Measurements from ENCODE around the gene NRDC.
A peak's percentile ranks its signal among the peaks of the same experiment; 100 is the strongest.

Gene NRDC

GRCh38 chr1:51853360-51853759 lies 25.2 kb downstream of the NRDC start:
- Histone ChIP-seq H3K79me1 (ENCODE audit: low read depth, low read length) (peaks cover 2% of the 10 kb centered on the region), H3K9me3 (replicated peaks in 1 of 2; ENCODE audit: control insufficient read depth in 2 of 2, insufficient read depth in 1 of 2, low read depth in 1 of 2, low read length in 2 of 2) (no peaks in the 10 kb centered on the region), H2BK12ac (ENCODE audit: low read length) (no peak overlapping the region), H3K23ac (ENCODE audit: low read depth, low read length, poor library complexity) (no peak overlapping the region), H3K4me2 (ENCODE audit: insufficient read depth, low read length, poor library complexity, severe bottlenecking) (no peak overlapping the region), H2BK5ac (ENCODE audit: low read length) (no peak overlapping the region), H3K9ac (ENCODE audit: low read depth, low read length, poor library complexity) (no peak overlapping the region), H3K4me1 (ENCODE audit: control insufficient read depth in 2 of 2, insufficient read depth in 1 of 2, low read depth in 1 of 2, low read length in 2 of 2) (no peaks in the 10 kb centered on the region), H3K14ac (ENCODE audit: low read length) (no peak overlapping the region), H3K4ac (ENCODE audit: low read length) (no peak overlapping the region), H3K36me3 (replicated peaks in 1 of 2; ENCODE audit: control insufficient read depth in 2 of 2, insufficient read depth in 2 of 2, low read length in 2 of 2) (peaks cover 0 to 15% of the 10 kb centered on the region in 2 donors), H4K8ac (ENCODE audit: low read depth, low read length) (no peak overlapping the region), H3K4me3 (ENCODE audit: low read length in 2 of 2) (no peak overlapping the region), H2AK5ac (ENCODE audit: low read depth, low read length) (no peak overlapping the region), H2BK120ac (ENCODE audit: low read depth, low read length) (no peak overlapping the region), H4K91ac (ENCODE audit: low read depth, low read length, poor library complexity) (no peak overlapping the region), H3K18ac (ENCODE audit: low read length) (no peak overlapping the region), H3K27me3 (ENCODE audit: control insufficient read depth in 3 of 3, insufficient read depth in 3 of 3, low read depth in 1 of 3, low read length in 3 of 3) (no peaks in the 10 kb centered on the region), H3K27ac (replicated peaks; ENCODE audit: low read length) (no peak overlapping the region), H2BK15ac (ENCODE audit: low read length) (no peak overlapping the region), H2AFZ (ENCODE audit: low read length) (no peak overlapping the region)
- DNase-seq (ENCODE audit: low spot score) = no peak
- no CpG with 5 or more reads among the region's 2 CpGs for WGBS, 2 donors (ENCODE audit: extremely low coverage in 2 of 2, insufficient read length in 2 of 2, insufficient replicate concordance in 1 of 2)

GRCh38 chr1:51851882-51852396 lies 26.6 kb downstream of the NRDC start:
- DNase-seq (ENCODE audit: low spot score) = no peak
- Histone ChIP-seq H2AFZ (ENCODE audit: low read length) (no peak overlapping the region), H3K4ac (ENCODE audit: low read length) (no peak overlapping the region), H3K9ac (ENCODE audit: low read depth, low read length, poor library complexity) (no peak overlapping the region), H3K23ac (ENCODE audit: low read depth, low read length, poor library complexity) (no peak overlapping the region), H3K4me1 (ENCODE audit: control insufficient read depth in 2 of 2, insufficient read depth in 1 of 2, low read depth in 1 of 2, low read length in 2 of 2) (no peaks in the 10 kb centered on the region), H2BK5ac (ENCODE audit: low read length) (no peak overlapping the region), H3K27me3 (ENCODE audit: control insufficient read depth in 3 of 3, insufficient read depth in 3 of 3, low read depth in 1 of 3, low read length in 3 of 3) (no peaks in the 10 kb centered on the region), H4K8ac (ENCODE audit: low read depth, low read length) (no peak overlapping the region), H3K36me3 (replicated peaks in 1 of 2; ENCODE audit: control insufficient read depth in 2 of 2, insufficient read depth in 2 of 2, low read length in 2 of 2) (peaks cover 0 to 16% of the 10 kb centered on the region in 2 donors), H2BK120ac (ENCODE audit: low read depth, low read length) (no peak overlapping the region), H3K27ac (replicated peaks; ENCODE audit: low read length) (no peak overlapping the region), H4K91ac (ENCODE audit: low read depth, low read length, poor library complexity) (no peak overlapping the region), H3K14ac (ENCODE audit: low read length) (no peak overlapping the region), H3K18ac (ENCODE audit: low read length) (no peak overlapping the region), H3K79me1 (ENCODE audit: low read depth, low read length) (peaks cover 6% of the 10 kb centered on the region), H3K4me3 (ENCODE audit: low read length in 2 of 2) (no peak overlapping the region), H2BK12ac (ENCODE audit: low read length) (no peak overlapping the region), H3K4me2 (ENCODE audit: insufficient read depth, low read length, poor library complexity, severe bottlenecking) (no peak overlapping the region), H3K9me3 (replicated peaks in 1 of 2; ENCODE audit: control insufficient read depth in 2 of 2, insufficient read depth in 1 of 2, low read depth in 1 of 2, low read length in 2 of 2) (no peaks in the 10 kb centered on the region), H2BK15ac (ENCODE audit: low read length) (no peak overlapping the region), H2AK5ac (ENCODE audit: low read depth, low read length) (no peak overlapping the region)
- no CpG with 5 or more reads among the region's 5 CpGs for WGBS, 2 donors (ENCODE audit: extremely low coverage in 2 of 2, insufficient read length in 2 of 2, insufficient replicate concordance in 1 of 2)

DNA sequence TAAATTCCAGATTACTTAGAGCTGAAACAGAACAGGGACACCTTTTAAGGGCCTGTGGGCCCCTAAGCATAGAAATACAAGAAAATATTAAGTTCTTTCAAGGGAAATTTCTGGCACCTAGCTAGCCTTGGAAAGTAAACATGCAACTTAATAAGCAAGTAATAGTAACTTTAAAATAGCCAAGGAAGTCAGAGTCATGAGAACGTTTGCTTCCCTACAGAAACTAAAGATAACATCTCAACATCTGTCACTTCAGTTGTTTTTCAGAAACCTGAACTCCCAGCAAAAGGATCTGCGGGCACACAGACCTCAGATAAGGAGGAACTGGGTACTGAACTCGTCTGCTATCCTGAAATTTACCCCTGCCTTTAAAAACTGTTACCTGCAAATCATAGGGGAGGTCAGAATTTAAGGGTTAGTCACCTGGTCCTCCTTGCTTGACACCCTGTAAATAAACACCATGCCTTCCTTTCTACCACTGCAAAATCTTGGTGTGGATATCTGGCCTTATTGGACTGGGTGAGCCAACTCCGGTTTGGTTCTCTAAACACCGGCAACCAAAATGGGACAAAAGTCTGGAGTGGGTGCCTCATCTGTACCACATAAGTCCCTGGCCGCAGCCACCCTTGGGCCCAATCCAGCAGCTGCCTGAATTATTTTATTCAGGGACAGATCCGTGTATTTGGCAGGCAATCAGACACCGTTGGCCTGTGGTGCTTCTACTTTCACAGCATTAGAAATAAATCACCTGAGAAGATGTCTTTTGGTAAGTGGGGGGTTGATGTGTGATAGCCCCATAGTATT lies 27.9 kb downstream of the NRDC start:
- Histone ChIP-seq H3K79me1 (ENCODE audit: low read depth, low read length) (peaks cover 6% of the 10 kb centered on the region), H3K18ac (ENCODE audit: low read length) (no peak overlapping the region), H3K36me3 (replicated peaks in 1 of 2; ENCODE audit: control insufficient read depth in 2 of 2, insufficient read depth in 2 of 2, low read length in 2 of 2) (peaks cover 0 to 17% of the 10 kb centered on the region in 2 donors), H3K27me3 (ENCODE audit: control insufficient read depth in 3 of 3, insufficient read depth in 3 of 3, low read depth in 1 of 3, low read length in 3 of 3) (no peaks in the 10 kb centered on the region), H2AK5ac (ENCODE audit: low read depth, low read length) (no peak overlapping the region), H3K23ac (ENCODE audit: low read depth, low read length, poor library complexity) (no peak overlapping the region), H4K91ac (ENCODE audit: low read depth, low read length, poor library complexity) (no peak overlapping the region), H2AFZ (ENCODE audit: low read length) (no peak overlapping the region), H3K4me3 (ENCODE audit: low read length in 2 of 2) (no peak overlapping the region), H3K27ac (replicated peaks; ENCODE audit: low read length) (no peak overlapping the region), H3K14ac (ENCODE audit: low read length) (no peak overlapping the region), H2BK12ac (ENCODE audit: low read length) (no peak overlapping the region), H3K9me3 (replicated peaks in 1 of 2; ENCODE audit: control insufficient read depth in 2 of 2, insufficient read depth in 1 of 2, low read depth in 1 of 2, low read length in 2 of 2) (no peaks in the 10 kb centered on the region), H3K9ac (ENCODE audit: low read depth, low read length, poor library complexity) (no peak overlapping the region), H3K4me1 (ENCODE audit: control insufficient read depth in 2 of 2, insufficient read depth in 1 of 2, low read depth in 1 of 2, low read length in 2 of 2) (no peaks in the 10 kb centered on the region), H3K4ac (ENCODE audit: low read length) (no peak overlapping the region), H3K4me2 (ENCODE audit: insufficient read depth, low read length, poor library complexity, severe bottlenecking) (no peak overlapping the region), H4K8ac (ENCODE audit: low read depth, low read length) (no peak overlapping the region), H2BK120ac (ENCODE audit: low read depth, low read length) (no peak overlapping the region), H2BK15ac (ENCODE audit: low read length) (no peak overlapping the region), H2BK5ac (ENCODE audit: low read length) (no peak overlapping the region)
- DNase-seq (ENCODE audit: low spot score) = no peak
- WGBS, 2 donors (ENCODE audit: extremely low coverage in 2 of 2, insufficient read length in 2 of 2, insufficient replicate concordance in 1 of 2) = no CpG with 5 or more reads among the region's 8 CpGs

- Histone ChIP-seq H3K27ac (replicated peaks; ENCODE audit: low read length) (no peak overlapping the region), H2BK12ac (ENCODE audit: low read length) (no peak overlapping the region), H2AK5ac (ENCODE audit: low read depth, low read length) (no peak overlapping the region), H3K4me1 (ENCODE audit: control insufficient read depth in 2 of 2, insufficient read depth in 1 of 2, low read depth in 1 of 2, low read length in 2 of 2) (peaks cover 0 to 2% of the 10 kb centered on the region in 2 donors), H3K9ac (ENCODE audit: low read depth, low read length, poor library complexity) (no peak overlapping the region), H3K18ac (ENCODE audit: low read length) (peak overlapping the region; percentile 11), H3K36me3 (replicated peaks in 1 of 2; ENCODE audit: control insufficient read depth in 2 of 2, insufficient read depth in 2 of 2, low read length in 2 of 2) (peaks cover 0 to 8% of the 10 kb centered on the region in 2 donors), H2BK5ac (ENCODE audit: low read length) (no peak overlapping the region), H3K4me2 (ENCODE audit: insufficient read depth, low read length, poor library complexity, severe bottlenecking) (no peak overlapping the region), H3K27me3 (ENCODE audit: control insufficient read depth in 3 of 3, insufficient read depth in 3 of 3, low read depth in 1 of 3, low read length in 3 of 3) (no peaks in the 10 kb centered on the region), H3K23ac (ENCODE audit: low read depth, low read length, poor library complexity) (no peak overlapping the region), H4K8ac (ENCODE audit: low read depth, low read length) (no peak overlapping the region), H3K14ac (ENCODE audit: low read length) (peak overlapping the region; percentile 56), H3K79me1 (ENCODE audit: low read depth, low read length) (peaks cover 6% of the 10 kb centered on the region), H3K4me3 (ENCODE audit: low read length in 2 of 2) (no peak overlapping the region), H4K91ac (ENCODE audit: low read depth, low read length, poor library complexity) (no peak overlapping the region), H3K4ac (ENCODE audit: low read length) (no peak overlapping the region), H2BK120ac (ENCODE audit: low read depth, low read length) (no peak overlapping the region), H2AFZ (ENCODE audit: low read length) (no peak overlapping the region), H2BK15ac (ENCODE audit: low read length) (no peak overlapping the region), H3K9me3 (replicated peaks in 1 of 2; ENCODE audit: control insufficient read depth in 2 of 2, insufficient read depth in 1 of 2, low read depth in 1 of 2, low read length in 2 of 2) (no peaks in the 10 kb centered on the region)
- DNase-seq (ENCODE audit: low spot score) = no peak
- WGBS, 2 donors (ENCODE audit: extremely low coverage in 2 of 2, insufficient read length in 2 of 2, insufficient replicate concordance in 1 of 2) = no CpG with 5 or more reads among the region's 42 CpGs
These were observed 31.1 kb downstream of the NRDC start for GRCh38 chr1:51847294-51847920.

Data from neuronal stem cell (in vitro differentiated cells).